ENCODE data around the gene ARRB1. TPM values are rescaled to one million over a fixed set of nuclear protein-coding genes. Genes with fewer than 3 reads are reported as not detected.

ARRB1 gene
- total and polyA plus RNA-seq, 9 of the 15 experiments (the other 6 are each of a cell fraction or from before 2014, with no cell fraction given): 6.6 to 45.4 (median 28.5) TPM

DNA sequence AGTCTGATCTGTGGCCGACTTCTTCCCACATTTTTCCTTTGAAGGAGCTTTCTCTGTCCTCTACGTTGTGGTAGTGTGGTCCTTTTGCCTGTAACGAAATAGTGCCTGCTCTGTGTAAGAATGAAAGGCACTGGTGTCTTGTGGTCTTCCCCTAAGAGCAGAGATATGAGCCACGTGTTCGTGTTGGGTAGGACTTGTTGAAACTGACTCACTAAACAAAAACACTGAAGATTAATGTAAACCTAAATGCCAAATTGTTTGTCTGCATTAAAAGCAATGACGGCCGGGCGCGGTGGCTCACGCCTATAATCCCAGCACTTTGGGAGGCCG lies 37.8 kb upstream of the ARRB1 start:
- Histone ChIP-seq H3K9ac (ENCODE audit: insufficient read depth in 1 of 2, low read depth in 2 of 2, low read length in 2 of 2) (peak overlapping the region; percentile 8 to 62; a peak in 1 of 4 replicates), H3K4me2 (ENCODE audit: insufficient read depth, low read length) (no peak overlapping the region)
- CTCF ChIA-PET (ENCODE audit: low intra/inter-chr PET ratio): interaction anchor here (0.6 to 3.5 kb wide), 8 partner anchors 56 to 478 kb away, joined by 3 to 38 read pairs (median 6); no protein-coding TSS in a partner anchor
- no peak for TF ChIP-seq KLF6 (CRISPR knock-in tag; IDR thresholded peaks at IDR 0.05; ENCODE audit: borderline replicate concordance)
- TF ChIP-seq, protein P1, sequence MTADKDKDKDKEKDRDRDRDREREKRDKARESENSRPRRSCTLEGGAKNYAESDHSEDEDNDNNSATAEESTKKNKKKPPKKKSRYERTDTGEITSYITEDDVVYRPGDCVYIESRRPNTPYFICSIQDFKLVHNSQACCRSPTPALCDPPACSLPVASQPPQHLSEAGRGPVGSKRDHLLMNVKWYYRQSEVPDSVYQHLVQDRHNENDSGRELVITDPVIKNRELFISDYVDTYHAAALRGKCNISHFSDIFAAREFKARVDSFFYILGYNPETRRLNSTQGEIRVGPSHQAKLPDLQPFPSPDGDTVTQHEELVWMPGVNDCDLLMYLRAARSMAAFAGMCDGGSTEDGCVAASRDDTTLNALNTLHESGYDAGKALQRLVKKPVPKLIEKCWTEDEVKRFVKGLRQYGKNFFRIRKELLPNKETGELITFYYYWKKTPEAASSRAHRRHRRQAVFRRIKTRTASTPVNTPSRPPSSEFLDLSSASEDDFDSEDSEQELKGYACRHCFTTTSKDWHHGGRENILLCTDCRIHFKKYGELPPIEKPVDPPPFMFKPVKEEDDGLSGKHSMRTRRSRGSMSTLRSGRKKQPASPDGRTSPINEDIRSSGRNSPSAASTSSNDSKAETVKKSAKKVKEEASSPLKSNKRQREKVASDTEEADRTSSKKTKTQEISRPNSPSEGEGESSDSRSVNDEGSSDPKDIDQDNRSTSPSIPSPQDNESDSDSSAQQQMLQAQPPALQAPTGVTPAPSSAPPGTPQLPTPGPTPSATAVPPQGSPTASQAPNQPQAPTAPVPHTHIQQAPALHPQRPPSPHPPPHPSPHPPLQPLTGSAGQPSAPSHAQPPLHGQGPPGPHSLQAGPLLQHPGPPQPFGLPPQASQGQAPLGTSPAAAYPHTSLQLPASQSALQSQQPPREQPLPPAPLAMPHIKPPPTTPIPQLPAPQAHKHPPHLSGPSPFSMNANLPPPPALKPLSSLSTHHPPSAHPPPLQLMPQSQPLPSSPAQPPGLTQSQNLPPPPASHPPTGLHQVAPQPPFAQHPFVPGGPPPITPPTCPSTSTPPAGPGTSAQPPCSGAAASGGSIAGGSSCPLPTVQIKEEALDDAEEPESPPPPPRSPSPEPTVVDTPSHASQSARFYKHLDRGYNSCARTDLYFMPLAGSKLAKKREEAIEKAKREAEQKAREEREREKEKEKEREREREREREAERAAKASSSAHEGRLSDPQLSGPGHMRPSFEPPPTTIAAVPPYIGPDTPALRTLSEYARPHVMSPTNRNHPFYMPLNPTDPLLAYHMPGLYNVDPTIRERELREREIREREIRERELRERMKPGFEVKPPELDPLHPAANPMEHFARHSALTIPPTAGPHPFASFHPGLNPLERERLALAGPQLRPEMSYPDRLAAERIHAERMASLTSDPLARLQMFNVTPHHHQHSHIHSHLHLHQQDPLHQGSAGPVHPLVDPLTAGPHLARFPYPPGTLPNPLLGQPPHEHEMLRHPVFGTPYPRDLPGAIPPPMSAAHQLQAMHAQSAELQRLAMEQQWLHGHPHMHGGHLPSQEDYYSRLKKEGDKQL (CRISPR knock-in tag; IDR thresholded peaks at IDR 0.05; ENCODE audit: borderline replicate concordance): no peak
- no peak for TF ChIP-seq KDM5B (IDR thresholded peaks at IDR 0.05; ENCODE audit: insufficient replicate concordance, low read depth, low read length)
- no peak for TF ChIP-seq MBD2 (IDR thresholded peaks at IDR 0.05; ENCODE audit: borderline replicate concordance, low read depth)
- no peak for TF ChIP-seq EZH2 (IDR thresholded peaks at IDR 0.05; ENCODE audit: borderline replicate concordance, low read depth, low read length)
- no peak for TF ChIP-seq ZNF121 (CRISPR knock-in tag; conservative IDR thresholded peaks at IDR 0.05)
- TF ChIP-seq DEAF1 (CRISPR knock-in tag; IDR thresholded peaks at IDR 0.05): no peak
- no peak for TF ChIP-seq GABPB2 (CRISPR knock-in tag; conservative IDR thresholded peaks at IDR 0.05)
- TF ChIP-seq, protein P2, sequence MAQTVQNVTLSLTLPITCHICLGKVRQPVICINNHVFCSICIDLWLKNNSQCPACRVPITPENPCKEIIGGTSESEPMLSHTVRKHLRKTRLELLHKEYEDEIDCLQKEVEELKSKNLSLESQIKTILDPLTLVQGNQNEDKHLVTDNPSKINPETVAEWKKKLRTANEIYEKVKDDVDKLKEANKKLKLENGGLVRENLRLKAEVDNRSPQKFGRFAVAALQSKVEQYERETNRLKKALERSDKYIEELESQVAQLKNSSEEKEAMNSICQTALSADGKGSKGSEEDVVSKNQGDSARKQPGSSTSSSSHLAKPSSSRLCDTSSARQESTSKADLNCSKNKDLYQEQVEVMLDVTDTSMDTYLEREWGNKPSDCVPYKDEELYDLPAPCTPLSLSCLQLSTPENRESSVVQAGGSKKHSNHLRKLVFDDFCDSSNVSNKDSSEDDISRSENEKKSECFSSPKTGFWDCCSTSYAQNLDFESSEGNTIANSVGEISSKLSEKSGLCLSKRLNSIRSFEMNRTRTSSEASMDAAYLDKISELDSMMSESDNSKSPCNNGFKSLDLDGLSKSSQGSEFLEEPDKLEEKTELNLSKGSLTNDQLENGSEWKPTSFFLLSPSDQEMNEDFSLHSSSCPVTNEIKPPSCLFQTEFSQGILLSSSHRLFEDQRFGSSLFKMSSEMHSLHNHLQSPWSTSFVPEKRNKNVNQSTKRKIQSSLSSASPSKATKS (CRISPR knock-in tag; IDR thresholded peaks at IDR 0.05): no peak
- TF ChIP-seq, protein P3, sequence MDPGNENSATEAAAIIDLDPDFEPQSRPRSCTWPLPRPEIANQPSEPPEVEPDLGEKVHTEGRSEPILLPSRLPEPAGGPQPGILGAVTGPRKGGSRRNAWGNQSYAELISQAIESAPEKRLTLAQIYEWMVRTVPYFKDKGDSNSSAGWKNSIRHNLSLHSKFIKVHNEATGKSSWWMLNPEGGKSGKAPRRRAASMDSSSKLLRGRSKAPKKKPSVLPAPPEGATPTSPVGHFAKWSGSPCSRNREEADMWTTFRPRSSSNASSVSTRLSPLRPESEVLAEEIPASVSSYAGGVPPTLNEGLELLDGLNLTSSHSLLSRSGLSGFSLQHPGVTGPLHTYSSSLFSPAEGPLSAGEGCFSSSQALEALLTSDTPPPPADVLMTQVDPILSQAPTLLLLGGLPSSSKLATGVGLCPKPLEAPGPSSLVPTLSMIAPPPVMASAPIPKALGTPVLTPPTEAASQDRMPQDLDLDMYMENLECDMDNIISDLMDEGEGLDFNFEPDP (CRISPR knock-in tag; IDR thresholded peaks at IDR 0.05): no peak
- TF ChIP-seq HNRNPH1 (optimal IDR thresholded peaks at IDR 0.05; ENCODE audit: low read depth, low read length): no peak

More for the DNA sequence above, 37.8 kb upstream of the ARRB1 start:
- FAIRE-seq (no peak), ATAC-seq (no peak), DNase-seq (ENCODE audit: extremely low read depth in 1 of 4, low spot score in 3 of 4) (no peak)
- H3K27ac ChIP-seq (ENCODE audit: extremely low read depth, low read depth, low read length): no peak overlapping the region
- H3K4me1 ChIP-seq (replicated peaks in 1 of 2; ENCODE audit: control insufficient read depth in 2 of 2, insufficient read depth in 2 of 2, low read length in 2 of 2): peaks cover 12 to 15% of the 10 kb centered on the region in 2 experiments
- no peaks in the 10 kb centered on the region for H4K20me1 ChIP-seq (replicated peaks; ENCODE audit: control insufficient read depth, insufficient read depth, low read length)
- H3K4me3 ChIP-seq: no peak overlapping the region
- H3K9me3 ChIP-seq (replicated peaks; ENCODE audit: control insufficient read depth, insufficient read depth, low read depth, low read length): no peaks in the 10 kb centered on the region
- intact Hi-C loops (cut with micrococcal nuclease) (loop anchor here (2.0 to 5.0 kb wide), 2 partner anchors 56 to 483 kb away; no protein-coding TSS in a partner anchor), in situ Hi-C loops (cut with MboI) (no loop called here)
- no TSS peak for BruUV-seq (replicated peaks)
- POLR2A ChIA-PET: interaction anchor here (0.7 to 3.1 kb wide), 4 partner anchors 11 to 154 kb away, joined by 3 to 29 read pairs (median 4); partner anchors contain the start of gene RPS3
- H2AFZ ChIP-seq (ENCODE audit: low read depth, low read length): peak overlapping the region; percentile 76
- WGBS (ENCODE audit: insufficient coverage, low coverage, missing lambda C conversion rate): 34% methylated on average over 10 of the region's 11 CpGs
- no peaks in the 10 kb centered on the region for H3K79me2 ChIP-seq (ENCODE audit: control insufficient read depth, insufficient read depth, low read length)
- no peaks in the 10 kb centered on the region for H3K9me1 ChIP-seq (ENCODE audit: control insufficient read depth, insufficient read depth, low read length)
- H3K36me3 ChIP-seq (ENCODE audit: control insufficient read depth, insufficient read depth, low read length): no peaks in the 10 kb centered on the region
- H3K27me3 ChIP-seq (ENCODE audit: control insufficient read depth in 2 of 2, insufficient read depth in 2 of 2, low read length in 2 of 2): no peaks in the 10 kb centered on the region
